GM18505 (cell line): ENCODE results near the gene HSPB6.

Source experiments
- ATAC-seq: cut with Tn5 transposase; IDR thresholded peaks from one replicate; pipeline ENCODE4 v1.9.1; 2021; ENCODE audit not compliant: unreplicated experiment
- POLR2A ChIP-seq: IDR thresholded peaks from 4 replicates; pipeline ENCODE4 v1.6.1; 2011; ENCODE audit warnings: borderline replicate concordance; ENCODE audit not compliant: insufficient read depth, insufficient read length; ENCODE audit errors: extremely low read depth

The HSPB6 gene

DNA sequence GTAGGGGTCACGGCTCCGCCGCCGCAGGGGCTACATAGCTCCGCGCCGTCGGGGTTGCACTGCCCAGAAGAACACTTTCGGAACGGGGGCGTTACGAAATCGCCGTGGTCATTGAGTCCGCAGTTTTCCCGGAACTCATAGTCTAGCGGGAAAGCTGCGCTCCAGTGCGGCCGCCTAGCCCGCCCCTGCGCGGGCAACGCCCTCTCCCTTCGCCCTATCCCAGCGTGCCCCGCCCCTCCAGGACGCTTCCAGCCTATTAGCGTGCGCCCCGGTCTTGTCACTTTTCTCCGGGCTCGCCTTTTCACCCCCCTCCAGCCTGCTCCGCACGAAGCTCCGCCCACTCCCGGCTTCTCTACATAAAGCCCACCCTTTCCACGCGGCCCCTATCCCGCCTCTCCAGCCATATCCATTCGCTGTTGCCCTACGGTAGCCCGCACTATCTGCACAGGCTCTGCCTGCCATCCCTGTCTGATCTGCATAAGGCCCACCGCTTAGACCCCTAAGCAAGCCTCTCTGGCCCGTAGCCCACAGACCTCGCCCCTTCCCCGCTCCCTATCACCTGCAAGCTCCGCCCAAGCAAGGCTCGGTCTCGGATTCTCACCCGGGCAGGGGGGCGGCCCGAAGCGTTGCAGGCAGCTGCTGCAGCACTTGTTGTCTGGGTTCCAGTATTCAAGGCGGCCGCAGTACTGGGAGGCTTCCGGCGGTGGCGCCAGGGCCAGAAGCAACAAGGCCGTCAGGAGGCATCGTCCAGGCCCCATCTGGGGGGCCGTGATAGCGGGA lies 16.2 kb downstream of the HSPB6 start:
- peak; percentile 75 for TF ChIP-seq POLR2A
- ATAC-seq = peak; percentile 54

- TF ChIP-seq POLR2A = no peak
- peak; percentile 8 for ATAC-seq
Measured at GRCh38 chr19:35740108-35740422, 16.8 kb downstream of the HSPB6 start.

DNA sequence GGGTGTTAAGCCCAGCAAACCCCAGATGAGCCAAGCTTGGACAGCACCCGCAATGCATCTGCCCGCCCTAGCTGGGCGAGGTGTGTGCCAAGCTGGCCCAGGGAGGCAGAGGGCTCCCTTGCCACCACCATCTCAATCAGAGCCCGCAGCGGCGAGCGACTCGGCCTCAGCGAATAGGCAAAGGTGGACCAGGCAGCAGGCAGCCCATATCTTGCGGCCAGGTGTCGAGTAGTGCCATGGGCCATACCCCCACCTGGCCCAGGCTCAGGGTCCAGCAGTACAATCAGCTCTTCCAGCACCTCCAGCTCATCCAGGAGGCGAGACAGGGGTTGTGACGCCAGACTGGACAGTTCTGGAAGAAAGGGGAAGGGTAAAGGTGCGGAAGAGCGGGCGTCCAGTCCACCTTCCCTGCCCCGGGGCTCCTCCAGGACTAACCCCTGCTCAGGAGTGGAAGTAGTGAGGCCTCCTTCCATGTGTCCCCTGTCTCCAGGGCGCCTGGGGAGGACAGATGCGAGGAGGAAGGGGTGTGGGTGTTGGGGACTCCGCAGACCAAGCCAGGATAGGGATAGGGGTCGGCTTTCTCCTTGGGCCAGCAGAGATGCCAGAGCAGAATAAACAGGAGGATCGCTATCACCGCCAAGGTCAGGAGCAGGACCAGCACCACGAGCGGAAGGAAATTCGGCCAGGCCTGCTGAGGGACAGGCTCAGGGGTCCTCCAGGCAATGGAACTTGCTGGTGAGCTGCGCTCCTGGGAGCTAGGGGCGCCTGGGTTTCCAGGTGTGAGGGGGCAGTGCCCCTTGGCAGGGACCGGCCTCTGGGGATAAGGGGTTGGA lies 17.3 kb downstream of the HSPB6 start:
- no peak for TF ChIP-seq POLR2A
- no peak for ATAC-seq

DNA sequence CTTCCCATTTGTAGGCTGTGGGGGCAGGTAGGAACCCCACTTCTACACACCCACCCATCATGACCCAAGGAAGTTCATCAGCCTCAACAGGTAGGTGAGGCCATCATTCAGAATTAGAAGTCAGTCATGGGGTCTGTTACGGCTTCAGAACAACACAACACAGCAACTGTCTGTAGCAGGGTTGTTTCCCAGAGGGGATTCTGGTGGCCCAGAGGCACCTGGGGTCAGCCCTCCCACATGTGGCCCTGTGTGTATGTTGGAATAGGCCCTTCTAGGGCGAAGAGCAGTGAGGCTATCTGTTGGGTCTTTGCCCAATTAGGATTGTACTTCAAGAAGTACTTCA lies 18.0 kb downstream of the HSPB6 start:
- no peak for ATAC-seq
- TF ChIP-seq POLR2A = no peak

DNA sequence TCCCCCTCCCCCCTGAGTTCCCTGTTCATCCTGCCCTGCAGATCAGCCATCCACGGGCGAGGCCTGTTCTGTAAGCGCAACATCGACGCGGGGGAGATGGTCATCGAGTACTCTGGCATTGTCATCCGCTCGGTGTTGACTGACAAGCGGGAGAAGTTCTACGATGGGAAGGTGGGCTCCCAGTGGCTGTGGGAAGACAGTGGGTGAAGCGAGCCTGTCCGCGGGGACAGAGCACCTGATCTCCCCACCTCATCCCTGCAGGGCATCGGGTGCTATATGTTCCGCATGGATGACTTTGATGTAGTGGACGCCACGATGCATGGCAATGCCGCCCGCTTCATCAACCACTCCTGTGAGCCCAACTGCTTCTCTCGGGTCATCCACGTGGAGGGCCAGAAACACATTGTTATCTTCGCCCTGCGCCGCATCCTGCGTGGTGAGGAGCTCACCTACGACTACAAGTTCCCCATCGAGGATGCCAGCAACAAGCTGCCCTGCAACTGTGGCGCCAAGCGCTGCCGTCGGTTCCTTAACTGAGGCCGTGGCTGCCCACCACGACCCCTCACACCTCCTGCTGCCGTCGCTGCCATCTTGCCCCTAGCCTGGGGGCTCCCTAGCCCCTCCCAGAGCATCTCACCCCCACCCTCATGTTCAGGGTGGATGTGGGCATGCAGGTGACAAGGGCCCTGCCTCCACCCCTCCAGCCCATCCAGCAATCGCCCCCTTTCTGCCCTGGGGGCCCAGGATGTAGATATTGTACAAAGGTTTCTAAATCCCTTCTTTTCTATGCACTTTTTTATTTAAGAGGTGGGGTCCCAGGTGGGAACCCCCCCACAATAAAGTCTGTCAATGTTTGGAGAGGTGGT lies 18.6 kb downstream of the HSPB6 start:
- no peak for TF ChIP-seq POLR2A
- ATAC-seq = no peak

DNA sequence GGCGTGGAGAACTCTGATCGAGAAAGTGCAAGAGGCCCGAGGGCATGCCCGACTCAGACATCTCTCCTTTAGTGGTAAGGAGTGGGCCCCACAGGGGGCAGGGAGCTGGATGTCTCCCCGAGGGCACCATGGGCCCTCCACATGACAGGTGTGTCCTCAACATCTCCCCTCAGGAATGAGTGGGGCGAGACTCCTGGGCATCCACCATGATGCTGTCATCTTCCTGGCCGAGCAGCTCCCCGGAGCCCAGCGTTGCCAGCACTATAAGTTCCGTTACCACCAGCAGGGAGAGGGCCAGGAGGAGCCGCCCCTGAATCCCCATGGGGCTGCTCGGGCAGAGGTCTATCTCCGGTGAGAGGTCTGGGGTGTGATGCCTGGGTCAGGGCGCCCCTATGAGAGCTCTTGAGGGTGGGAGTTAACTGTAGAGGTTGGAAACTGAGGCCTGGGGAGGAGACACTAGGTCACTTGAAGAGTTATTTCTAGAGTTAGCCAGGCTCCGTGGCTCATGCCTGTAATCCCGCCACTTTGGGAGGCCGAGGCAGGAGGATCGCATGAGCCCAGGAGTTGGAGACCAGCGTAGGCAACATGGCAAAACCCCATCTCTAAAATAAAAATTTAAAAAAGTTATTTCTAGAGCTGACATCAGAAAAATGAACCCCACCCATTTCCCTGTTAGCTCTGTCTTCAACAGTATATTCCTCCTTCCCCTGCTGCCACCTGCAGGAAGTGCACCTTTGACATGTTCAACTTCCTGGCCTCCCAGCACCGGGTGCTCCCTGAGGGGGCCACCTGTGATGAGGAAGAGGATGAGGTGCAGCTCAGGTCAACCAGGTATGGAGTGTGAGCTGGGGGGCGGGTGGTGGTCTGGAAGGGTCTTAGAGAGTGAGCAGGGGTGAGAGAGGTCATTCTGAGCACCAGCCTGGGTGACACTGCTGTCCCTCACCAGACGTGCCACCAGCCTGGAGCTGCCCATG lies 19.6 kb downstream of the HSPB6 start:
- TF ChIP-seq POLR2A = peak; percentile 12
- no peak for ATAC-seq

DNA sequence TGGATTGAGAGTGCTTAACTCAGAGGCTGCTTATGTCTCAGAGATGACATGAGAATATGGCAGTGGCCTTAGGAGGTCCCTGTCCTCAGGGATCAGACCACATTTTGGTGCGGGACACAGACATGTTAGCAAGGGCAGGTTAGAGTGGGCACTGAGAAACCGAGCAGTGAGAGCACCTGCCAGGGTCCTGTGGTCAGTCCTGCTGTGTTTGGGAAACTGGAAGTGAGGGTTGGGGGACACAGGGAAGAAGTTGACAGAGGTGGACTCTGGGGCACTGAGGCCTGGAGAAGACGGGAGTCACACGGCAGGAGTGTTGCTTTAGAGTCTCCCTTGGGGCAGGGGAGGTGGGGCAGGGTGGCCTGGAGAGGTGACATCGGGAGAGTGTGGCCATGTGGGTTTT lies 21.9 kb downstream of the HSPB6 start:
- no peak for TF ChIP-seq POLR2A
- no peak for ATAC-seq

DNA sequence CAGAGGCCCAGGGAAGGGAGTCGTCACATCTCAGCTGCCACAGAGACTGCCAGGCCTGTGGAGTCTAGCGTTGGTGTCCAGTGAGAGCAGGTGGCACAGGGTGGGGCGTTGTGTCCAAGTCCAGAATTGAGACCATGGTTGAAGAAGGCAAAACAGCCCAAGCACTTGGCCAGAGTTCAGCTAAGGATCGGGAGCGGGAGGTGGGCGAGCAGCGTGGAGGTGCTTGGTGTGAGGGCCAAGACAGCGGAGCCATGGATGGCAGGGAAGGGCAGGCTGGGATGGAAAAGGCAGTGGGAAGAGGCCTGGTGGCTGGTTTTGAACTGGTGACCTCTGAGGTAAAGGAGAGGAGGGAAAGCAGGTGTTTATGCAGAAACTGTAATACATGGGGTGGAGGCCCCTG lies 22.6 kb downstream of the HSPB6 start:
- TF ChIP-seq POLR2A = no peak
- ATAC-seq = no peak

GRCh38 chr19:35733180-35734125 lies 23.4 kb downstream of the HSPB6 start:
- TF ChIP-seq POLR2A = no peak
- ATAC-seq = no peak

GRCh38 chr19:35732540-35733179 lies 24.2 kb downstream of the HSPB6 start:
- TF ChIP-seq POLR2A = no peak
- ATAC-seq = no peak

- ATAC-seq = no peak
- no peak for TF ChIP-seq POLR2A
Measured at GRCh38 chr19:35731779-35732405, 24.9 kb downstream of the HSPB6 start.
